NCI-H524 (cell line): ENCODE measurements around the gene FNDC3B.

Experiments used
- DNase-seq, 2 experiments: peaks; one replicate each; lab custom pipeline; 2025; lab: John Stamatoyannopoulos, UW

Gene FNDC3B

DNA sequence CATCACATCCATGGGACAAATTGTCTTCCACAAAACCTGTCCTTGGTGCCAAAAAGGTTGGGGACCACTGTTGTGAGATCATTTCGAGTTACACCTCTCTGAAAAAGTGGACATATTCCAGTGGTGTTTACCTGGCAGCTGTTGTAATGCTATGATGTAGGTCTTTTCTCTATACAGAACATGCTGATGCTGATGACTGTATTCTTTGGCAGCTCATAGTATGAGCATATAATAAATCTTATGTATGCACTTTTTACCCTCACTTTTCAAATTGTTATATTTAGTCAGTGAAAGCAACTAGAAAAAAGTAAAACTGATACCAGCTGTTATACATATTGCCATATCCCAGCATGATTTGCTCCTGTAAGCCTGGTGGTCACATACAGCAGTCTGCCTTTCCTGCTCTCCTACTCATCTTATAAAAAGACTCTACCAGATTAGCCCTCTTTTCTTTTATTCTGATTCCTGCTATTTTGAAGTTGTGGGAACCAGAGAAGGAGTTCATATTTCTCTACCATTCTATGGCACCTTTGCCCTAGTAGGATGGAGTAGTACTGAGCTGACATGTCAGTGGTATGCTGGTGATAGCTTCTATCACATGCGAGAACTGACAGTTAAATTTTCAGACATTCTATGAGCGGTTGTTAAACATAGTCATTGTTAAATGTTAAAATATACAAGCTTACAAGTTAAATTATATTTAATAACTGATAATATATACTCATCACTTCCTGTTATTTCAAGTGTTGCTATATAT lies 128.7 kb downstream of the FNDC3B start:
- no peak for DNase-seq

DNA sequence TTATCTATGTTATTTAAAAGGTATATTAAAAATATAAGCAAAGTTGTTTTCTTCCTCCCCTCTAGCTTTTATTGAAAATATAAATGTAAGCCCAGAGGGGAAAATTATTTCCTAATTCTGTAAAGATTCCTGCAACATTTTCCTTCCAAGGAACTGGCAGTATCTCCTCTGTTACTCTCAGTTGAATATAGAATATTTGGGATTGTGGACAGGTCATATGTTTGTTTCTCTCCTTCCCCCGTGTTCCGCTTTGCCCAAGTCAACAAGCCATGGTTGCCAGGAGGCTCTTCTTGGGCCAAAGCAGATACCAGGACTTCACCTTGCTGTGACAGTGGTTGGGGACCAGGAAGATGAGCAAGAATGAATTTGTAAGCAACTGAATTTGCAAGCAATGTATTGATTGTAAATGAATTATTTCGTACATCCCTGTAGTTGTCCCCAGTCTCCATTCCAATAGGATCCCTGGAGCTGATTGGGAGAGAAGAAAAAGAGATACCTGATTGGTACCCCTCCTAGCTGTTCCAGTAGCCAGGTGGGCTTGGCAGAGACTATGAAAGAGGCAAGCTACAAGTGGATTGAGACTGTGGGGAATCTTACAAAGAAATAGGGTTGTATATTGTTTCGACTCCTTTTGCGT lies 130.8 kb downstream of the FNDC3B start:
- DNase-seq: no peak

DNA sequence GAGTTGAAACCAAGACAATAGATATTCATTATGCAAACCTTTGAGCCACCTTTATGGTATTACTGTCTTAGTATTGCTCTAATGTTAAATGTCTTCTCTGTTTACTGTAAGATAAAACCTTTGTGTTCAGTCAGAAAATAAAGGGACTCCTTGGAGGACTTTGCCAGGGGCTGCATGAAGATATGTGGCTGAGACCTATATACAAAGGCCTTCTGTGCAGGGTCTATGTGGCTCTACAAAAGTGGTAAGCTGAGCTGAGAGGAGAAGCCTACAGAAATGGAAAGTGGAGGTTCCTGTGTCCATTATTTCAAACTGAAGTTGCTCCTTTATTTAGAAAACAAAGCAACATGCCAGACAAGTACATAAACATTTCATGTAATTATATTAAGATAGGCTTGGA lies 131.5 kb downstream of the FNDC3B start:
- DNase-seq: no peak

DNA sequence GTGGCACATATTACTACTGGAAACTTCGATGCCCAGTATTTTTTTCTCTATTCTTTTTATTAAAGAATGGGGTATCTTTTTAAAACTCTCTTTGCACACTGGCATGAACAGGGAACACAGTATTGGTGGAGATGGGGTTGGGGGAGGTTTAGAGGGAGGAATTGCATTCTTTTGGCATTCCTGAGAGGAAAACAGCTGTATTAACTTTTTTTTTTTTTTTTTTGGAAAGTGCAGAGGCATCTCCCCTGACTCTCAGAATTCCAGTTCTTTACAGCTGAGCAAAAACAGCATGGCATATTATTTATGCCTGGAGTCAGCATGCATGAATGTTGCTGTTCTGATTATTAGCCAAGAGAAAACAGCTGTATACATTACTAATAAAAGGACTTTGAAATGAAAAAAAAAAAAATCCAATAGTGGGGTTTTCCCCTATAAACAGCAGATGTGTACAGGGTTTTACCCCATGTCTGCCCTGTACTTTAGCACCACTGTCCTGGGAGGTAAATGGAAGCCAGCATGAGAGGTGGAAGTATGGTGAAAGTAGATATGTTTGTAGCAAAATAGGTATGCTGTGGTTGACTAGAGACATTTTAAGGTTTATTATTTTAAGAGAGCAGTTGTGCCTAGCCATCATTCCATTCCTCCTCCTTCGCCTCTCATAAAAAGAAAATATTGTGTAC lies 132.2 kb downstream of the FNDC3B start:
- no peak for DNase-seq

DNA sequence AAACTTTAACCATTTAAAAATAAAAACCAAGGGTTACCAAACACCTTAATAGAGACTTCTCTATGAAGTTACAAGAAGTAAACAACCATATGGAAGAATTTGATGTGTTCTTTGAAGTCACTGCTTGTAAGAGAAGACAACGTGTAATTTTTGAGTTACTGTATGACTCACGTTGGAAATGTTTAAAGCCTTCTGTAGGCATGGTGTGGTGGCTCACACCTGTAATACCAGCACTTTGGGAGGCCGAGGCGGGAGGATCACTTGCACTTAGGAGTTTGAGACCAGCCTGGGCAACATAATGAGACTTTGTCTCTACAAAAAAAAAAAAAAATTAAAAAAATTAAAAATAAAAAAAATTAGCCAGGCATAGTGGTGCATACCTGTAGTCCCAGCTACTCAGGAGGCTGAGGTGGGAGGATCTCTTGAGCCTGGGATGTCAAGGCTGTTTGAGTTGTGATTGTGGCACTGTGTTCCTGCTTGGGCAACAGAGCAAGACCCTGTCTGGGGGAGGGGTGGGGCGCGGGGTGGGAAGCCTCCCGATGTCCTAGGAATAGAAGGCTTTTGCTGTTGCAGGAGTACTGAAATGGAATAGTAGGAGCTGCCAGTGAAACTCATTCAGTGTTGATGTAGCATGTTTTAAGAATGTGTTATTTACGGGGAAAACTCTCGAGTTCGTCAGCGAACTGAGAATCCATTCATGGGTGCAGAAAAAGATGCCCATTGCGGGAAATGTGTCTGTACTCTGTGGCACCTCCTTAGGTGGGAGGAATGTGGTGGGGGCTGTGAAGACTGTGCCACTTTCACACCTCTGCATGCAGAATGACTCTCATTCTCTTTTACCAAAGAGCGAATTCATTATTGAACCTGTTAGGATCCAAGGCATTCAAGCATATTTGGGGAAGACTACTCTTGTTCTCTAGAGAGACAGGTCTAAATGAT lies 134.2 kb downstream of the FNDC3B start:
- DNase-seq: no peak

DNA sequence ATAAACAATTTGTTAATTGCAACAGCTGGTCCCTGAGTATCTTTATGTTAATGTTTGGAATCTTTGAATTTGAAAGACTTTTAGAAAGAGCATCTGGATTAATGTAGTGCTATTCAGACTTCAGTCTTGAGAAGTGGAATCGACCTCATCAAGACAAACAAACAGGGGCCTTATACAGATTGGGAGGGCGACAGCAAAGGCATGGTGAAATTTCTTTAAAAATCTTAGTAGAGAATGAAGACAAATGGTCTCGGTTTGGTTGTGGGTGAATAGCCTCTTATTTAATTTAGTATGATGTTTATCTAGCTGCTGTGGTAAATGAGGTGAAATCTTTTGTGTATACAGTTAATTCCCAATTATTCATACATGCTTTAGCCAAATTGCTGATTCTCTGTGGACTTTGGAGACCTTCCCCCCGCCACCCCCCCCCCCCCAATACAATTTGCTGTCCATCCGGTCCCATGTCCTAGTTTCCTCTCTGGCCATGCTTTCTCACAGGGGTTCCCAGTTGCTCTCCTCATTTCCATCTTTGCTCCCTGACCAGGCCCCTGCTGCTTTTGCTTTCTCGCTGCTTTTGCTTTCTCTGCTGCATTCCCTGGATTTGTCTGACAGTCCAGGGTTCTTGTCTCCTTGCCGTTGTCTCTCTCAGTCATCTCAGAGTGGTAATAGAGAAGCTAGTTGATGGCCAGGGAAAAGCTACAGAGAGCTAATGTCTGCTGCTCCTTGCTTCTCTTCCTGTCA lies 135.3 kb downstream of the FNDC3B start:
- no peak for DNase-seq

DNA sequence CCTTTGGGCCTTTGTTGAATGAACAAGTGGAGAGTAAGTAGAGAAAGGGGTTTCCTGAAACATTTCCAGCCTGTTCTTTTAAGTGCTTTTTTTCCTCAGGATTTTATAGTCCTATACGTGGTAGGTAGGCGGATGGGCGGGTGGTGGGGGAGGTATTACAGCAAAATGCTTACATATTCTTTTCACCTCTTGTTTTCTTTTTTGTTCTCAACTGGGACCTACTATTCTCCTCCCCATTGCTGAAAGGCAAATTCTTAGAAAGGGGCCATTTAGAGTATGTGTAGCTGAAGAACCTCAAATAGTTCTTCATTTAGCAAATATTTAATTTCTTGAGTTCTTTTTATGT lies 135.8 kb downstream of the FNDC3B start:
- no peak for DNase-seq

DNA sequence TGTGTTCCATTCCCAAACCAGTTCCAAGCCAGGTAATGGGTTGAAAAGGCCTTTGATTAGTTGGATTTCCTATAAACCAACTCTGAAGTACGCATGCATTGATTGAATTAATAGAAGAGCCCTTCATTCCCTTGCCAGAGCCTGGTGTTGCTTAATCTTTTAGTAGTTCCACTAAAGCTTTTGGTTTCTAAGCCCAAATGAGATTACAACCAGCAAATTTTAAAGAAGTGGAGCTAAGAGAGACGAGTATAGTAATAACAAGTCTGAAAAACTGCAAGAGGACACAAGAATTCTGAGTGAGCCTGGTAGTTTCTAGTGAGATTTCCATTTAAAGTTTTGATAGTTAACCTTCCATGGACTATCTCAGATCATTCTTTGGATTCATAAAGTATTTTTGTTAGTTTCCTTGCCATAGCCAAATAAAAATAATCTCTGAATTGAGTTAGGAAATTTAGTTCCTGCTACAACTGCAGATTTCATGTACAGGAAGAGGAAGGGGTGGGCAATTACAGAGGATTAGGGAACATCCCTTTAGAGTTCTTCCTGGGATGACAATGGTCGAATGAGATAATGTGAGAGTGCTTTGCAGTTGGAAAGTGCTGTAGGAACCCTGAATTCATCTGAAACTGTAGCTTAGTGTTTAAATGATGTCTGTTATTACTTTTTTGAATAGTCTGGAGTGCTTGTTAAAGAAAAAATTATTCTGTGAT lies 136.8 kb downstream of the FNDC3B start:
- DNase-seq: no peak

DNA sequence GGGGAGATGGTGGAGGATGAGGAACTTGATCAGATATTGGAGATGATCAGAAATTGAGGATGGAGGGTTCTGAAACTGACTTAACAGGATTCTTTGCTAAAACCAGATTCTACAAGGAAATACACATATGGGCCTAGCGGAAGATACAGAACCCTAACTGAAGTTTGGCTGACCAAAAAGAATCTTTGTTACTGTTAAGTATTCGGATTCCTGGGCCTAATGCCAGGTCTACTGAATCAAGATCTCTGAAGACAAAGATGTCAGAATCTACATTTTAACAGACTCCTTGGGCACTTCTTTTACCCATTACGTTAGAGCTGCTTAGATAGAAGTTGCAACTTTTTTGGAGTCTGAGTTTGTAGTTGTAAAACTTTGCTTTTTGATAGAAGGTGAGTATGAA lies 137.7 kb downstream of the FNDC3B start:
- DNase-seq: no peak

DNA sequence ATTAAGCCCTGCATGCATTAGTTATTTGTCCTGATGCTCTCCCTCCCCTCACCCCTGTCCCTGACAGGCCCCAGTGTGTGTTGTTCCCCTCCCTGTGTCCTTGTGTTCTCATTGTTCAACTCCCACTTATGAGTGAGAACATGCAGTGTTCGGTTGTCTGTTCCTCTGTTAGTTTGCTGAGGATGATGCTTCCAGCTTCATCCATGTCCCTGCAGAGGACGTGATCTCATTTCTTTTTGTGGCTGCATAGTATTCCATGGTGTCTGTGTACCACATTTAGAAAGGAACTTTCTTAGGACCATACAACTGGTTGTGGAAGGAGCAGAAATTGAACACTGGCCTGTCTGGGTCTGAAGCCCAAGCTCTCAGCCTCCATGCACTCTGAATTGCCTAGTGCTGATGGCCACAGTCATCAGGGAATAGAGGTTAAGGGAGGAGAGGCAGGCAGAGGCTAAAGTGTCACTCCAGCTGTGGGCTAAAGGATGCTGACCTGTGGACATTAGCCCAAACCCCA lies 138.5 kb downstream of the FNDC3B start:
- DNase-seq: no peak

DNA sequence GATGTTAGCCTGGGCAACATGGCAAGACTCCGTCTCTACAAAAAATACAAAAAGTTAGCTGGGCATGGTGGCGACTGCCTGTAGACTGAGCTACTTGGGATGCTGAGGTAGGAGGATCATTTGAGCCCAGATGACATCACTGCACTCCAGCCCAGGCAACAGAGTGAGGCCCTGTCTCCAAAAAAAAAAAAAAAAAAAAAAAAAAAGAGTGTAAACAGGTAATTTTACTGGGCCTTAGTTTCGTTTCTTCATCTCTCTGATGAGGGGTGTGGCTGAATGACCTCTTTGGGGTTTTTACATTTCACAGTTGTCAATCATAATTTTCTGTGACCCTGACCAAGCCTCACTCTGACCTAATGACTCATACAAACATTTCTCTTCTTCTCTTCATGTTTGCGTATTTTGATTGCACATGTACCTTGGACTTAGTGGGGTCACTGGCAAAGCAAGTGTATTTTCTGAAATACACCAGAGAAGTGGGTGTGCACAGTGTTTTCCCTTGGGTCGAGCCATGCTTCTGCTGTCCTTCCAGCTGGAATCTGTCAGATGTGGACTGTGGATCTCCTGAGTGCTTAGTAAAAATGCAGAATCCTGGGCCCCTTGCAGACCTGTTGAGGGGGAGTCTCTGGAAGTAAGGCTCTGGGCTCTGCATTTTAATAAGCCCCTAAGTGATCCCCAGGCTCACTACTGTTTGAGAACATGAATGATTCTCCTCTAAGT lies 140.5 kb downstream of the FNDC3B start:
- DNase-seq: no peak

DNA sequence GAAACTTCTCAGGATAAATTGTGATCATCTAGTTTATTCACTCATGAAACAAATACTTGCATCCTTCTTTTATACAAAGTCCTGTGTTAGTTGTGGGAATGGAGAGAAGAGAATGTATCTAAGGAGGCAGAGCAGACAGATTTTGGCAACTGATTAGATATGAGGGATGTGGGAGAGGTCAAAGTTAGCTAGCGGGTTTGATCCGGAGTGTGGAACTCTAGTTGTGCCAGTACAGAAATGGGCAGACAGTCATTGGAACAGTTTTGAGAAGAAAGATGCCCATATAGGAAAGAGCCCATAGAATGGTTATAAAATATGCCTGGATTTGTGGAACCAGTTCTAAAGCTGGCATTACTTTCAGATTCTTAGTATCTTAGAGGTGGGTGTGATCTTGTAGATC lies 141.1 kb downstream of the FNDC3B start:
- DNase-seq: no peak

DNA sequence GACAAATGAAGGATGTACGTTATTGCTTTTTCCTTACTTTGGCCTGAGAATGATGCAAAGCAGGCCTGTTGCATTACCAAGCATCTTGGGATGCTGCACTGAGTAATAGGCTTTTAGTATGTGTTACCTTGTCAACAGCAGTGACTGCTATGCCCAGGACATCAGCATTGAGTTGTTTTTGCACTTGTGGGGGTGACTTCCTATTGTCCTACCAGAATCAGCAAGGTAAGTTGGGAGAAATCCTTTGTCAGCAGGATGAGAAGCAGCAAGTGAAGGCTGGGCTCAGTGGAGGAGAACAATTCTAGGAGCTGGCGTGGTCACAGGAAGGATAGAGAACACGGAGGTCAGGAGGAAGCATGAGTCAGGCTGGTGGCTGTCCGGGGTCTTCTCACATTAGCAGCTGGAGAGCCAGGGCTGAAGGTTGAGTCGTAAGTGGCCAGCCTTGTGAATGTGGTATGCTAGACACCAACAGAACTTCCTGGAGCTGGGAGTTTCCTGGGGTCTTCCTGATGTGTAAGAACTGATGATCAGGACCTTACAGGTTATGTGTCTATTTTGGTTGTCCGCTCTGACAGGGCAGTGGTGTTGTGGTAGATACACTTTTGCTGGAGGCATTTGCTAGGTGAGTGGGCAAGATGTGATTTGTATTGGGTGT lies 142.7 kb downstream of the FNDC3B start:
- DNase-seq: no peak

DNA sequence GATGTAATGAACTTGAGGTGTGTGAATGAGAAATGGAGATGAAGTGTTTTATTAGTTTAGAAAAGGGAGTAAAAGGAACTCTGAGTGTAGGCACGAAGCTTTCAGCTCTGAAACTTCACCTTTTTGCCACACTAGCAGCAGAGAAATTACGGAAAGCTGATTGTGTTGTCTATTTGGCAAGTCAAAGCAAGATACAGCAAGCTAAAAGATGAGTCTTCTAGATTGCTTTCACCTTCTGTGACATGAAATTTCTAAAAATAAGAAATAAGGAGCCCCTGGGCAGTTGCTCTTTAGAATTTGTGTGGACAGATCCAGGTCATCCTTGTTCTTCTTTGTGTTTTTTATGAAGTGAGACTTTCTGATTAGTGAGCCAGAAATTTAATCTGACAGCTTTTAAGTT lies 143.4 kb downstream of the FNDC3B start:
- DNase-seq: no peak

DNA sequence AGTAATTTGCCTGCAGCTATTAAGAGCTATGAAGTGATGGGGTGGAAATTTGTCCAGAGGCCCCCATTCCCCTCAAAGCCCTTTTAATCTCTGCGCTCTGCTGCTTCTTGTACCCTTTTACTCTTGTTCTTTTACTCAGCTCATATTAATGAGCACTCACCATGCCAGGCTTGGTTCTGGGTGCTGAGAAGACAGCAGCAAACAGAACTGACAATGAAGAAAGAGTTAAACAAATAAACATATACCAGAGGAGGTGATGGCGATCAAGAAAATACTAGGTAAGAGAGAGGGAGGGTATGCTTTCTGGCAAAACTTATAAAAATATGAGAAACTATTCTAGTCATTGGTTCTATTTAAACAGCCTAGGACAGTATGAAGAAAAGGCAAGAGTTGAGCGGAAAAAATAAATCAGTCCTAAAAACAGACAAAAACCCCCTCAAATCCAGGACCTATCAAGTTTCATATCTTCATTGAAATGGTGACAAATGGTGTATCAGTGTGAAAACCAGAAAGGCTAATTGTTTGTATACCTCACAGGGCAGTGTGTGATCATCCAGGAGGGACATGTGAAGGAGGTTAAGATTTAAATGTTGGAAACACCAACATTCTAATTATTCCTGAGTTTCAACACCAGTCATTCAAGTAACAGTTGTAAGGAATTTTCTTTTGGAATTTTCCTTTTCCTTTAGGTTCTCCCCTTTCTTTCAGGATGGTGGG lies 144.9 kb downstream of the FNDC3B start:
- no peak for DNase-seq

DNA sequence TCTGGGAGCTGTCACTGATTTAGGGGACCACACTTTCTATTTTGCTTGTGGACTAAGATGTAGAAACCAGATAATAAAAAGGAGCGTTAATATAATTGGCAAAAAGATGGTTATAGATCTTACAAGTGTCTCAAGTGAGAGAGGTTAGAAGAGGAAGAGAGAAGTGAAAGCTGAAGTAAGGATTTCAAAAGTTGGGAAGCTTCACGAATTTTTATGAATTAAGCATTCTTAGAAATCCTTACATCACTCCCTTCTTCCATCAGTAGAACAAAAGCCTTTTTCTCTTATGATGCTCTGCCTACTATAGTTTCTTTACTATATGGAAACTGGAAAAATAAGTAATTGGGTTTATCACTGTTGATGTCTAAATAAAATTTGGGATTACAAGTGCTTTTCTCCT lies 146.5 kb downstream of the FNDC3B start:
- DNase-seq: no peak

DNA sequence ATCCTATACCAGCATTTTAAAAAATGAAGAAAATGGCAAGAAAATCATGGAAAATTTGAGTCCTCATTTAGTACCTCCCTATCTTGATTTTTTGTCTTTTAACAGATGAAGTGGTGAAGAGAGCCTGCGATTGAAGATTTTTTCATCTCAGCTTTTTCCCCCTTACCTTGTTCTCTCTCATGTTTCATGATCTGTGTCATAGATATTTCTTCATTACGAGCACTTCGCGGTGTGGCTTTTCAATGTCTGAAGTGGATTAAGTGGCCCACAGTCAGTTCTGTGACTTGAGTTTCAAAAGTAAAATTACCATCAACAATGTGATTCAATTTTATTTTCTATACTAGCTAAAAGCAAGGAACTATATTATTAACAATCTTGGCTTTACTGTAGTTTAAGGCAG lies 147.2 kb downstream of the FNDC3B start:
- no peak for DNase-seq

DNA sequence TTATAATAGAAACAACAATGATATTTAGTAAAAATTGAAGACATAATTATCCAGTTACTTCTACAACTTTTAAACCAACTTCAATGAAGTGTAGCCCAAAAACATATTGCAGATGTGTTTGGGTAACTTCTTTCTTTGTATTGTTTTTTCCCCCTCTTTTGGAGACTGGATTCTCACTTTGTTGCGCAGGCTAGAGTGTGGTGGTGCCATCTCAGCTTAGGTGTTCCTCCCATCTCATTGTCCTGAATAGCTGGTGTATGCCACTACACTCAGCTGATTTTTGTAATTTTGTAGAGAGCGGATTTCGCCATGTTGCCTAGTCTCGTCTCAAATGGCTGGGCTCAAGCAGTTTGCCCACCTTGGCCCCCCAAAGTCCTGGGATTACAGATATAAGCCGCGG lies 148.1 kb downstream of the FNDC3B start:
- DNase-seq: no peak

DNA sequence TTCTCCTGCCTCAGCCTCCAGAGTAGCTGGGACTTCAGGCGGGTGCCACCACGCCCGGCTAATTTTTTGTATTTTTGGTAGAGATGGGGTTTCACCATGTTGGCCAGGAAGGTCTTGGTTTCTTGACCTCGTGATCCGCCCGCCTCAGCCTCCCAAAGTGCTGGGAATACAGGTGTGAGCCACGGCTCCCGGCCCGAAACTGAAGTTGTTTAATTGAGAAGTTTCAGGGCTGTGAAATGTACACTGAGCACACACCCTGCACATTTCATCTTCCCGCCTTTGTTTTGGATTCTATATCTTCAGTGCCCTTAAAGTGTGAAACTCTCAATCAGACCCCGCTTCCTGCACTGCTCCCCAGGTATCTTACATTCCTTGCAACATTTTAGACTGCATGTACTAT lies 149.1 kb downstream of the FNDC3B start:
- DNase-seq: no peak
